HEK293 (cell line): ENCODE data around the gene PDXK.

Experiments used
- CTCF ChIA-PET: fragments of 350-600 bp; formaldehyde crosslinking; extraction: SDS; loops from one replicate; lab custom pipeline; 2021; ENCODE audit warnings: antibody characterized with exemption; lab: Yijun Ruan, JAX
- POLR2A ChIA-PET: fragments of 300-600 bp; formaldehyde crosslinking; extraction: SDS; loops from one replicate; lab custom pipeline; 2020; ENCODE audit warnings: antibody characterized with exemption, inconsistent platforms; lab: Yijun Ruan, JAX
- H3K27ac ChIP-seq: fragments of 200-500 bp; sonication (Bioruptor generic); 2 replicates; pipeline ENCODE4 v1.5.1; 2014; ENCODE audit warnings: low read depth, low read length, control low read depth, inconsistent platforms; ENCODE audit errors: extremely low read depth
- H3K36me3 ChIP-seq, 2 experiments: fragments of 200-500 bp in 1 of 2; sonication (Bioruptor generic) in 1 of 2; 1 replicate in 1 of 2; 2 replicates in 1 of 2; pipeline ENCODE4 v1.5.1; 2014 to 2017; ENCODE audit warnings: inconsistent platforms in 2 of 2, low read length in 2 of 2; ENCODE audit not compliant: control insufficient read depth in 2 of 2, insufficient read depth in 1 of 2
- H3K4me1 ChIP-seq: fragments of 200-500 bp; sonication (Bioruptor generic); 2 replicates; pipeline ENCODE4 v1.5.1; 2014; ENCODE audit warnings: mild to moderate bottlenecking, low read length, inconsistent platforms; ENCODE audit not compliant: control insufficient read depth, insufficient read depth
- H3K4me3 ChIP-seq: 2 replicates; pipeline ENCODE4 v1.5.1; 2011; ENCODE audit warnings: low read depth, mild to moderate bottlenecking, control low read depth, low read length, moderate library complexity
- H3K9me3 ChIP-seq: fragments of 200-500 bp; sonication (Bioruptor generic); 2 replicates; pipeline ENCODE4 v1.5.1; 2014; ENCODE audit warnings: low read depth, low read length, inconsistent platforms; ENCODE audit not compliant: control insufficient read depth, insufficient read depth
- FEZF1 ChIP-seq: fragments of 450-650 bp; formaldehyde crosslinking; IDR thresholded peaks from 2 replicates; pipeline ENCODE4 v1.5.1; 2016; ENCODE audit warnings: missing biosample characterization, missing genetic modification characterization
- MZF1 ChIP-seq: fragments of 450-650 bp; formaldehyde crosslinking; IDR thresholded peaks from 2 replicates; pipeline ENCODE4 v1.5.1; 2017; ENCODE audit warnings: missing biosample characterization, missing genetic modification characterization, borderline replicate concordance
- PRDM1 ChIP-seq: fragments of 450-650 bp; formaldehyde crosslinking; IDR thresholded peaks from 2 replicates; pipeline ENCODE4; 2016; ENCODE audit warnings: missing biosample characterization, missing genetic modification characterization
- ZBTB21 ChIP-seq: fragments of 450-650 bp; formaldehyde crosslinking; IDR thresholded peaks from 2 replicates; pipeline ENCODE4 v1.5.1; 2017; ENCODE audit warnings: missing biosample characterization, missing genetic modification characterization
- ZNF132 ChIP-seq: fragments of 450-650 bp; formaldehyde crosslinking; IDR thresholded peaks from 2 replicates; pipeline ENCODE4 v1.5.1; 2017; ENCODE audit warnings: missing biosample characterization, missing genetic modification characterization, borderline replicate concordance
- ZNF155 ChIP-seq: fragments of 450-650 bp; formaldehyde crosslinking; IDR thresholded peaks from 2 replicates; pipeline ENCODE4 v1.5.1; 2016; ENCODE audit warnings: missing biosample characterization, missing genetic modification characterization
- ZNF48 ChIP-seq: fragments of 450-650 bp; formaldehyde crosslinking; IDR thresholded peaks from 2 replicates; pipeline ENCODE4 v1.5.1; 2016; ENCODE audit warnings: missing biosample characterization, missing genetic modification characterization
- ZNF624 ChIP-seq: fragments of 450-650 bp; formaldehyde crosslinking; IDR thresholded peaks from 2 replicates; pipeline ENCODE4 v1.5.1; 2017; ENCODE audit warnings: missing biosample characterization, missing genetic modification characterization
- ZSCAN16 ChIP-seq: fragments of 450-650 bp; formaldehyde crosslinking; IDR thresholded peaks from 2 replicates; pipeline ENCODE4 v1.5.1; 2016; ENCODE audit warnings: missing biosample characterization, missing genetic modification characterization
- TF ChIP-seq, protein P1 (sequence below): fragments of 450-650 bp; formaldehyde crosslinking; IDR thresholded peaks from 2 replicates; pipeline ENCODE4 v1.5.1; 2016; ENCODE audit warnings: missing biosample characterization, missing genetic modification characterization
- TF ChIP-seq, protein P2 (sequence below): fragments of 450-650 bp; formaldehyde crosslinking; conservative IDR thresholded peaks from 2 replicates; pipeline ENCODE4 v1.5.1; 2016; ENCODE audit warnings: low read depth, missing biosample characterization, missing genetic modification characterization
- TF ChIP-seq, protein P3 (sequence below): fragments of 450-650 bp; formaldehyde crosslinking; IDR thresholded peaks from 2 replicates; pipeline ENCODE4 v1.5.1; 2016; ENCODE audit warnings: missing biosample characterization, missing genetic modification characterization, borderline replicate concordance
- TF ChIP-seq, protein P4 (sequence below): fragments of 450-650 bp; formaldehyde crosslinking; IDR thresholded peaks from 2 replicates; pipeline ENCODE4 v1.5.1; 2017; ENCODE audit warnings: missing biosample characterization, missing genetic modification characterization

PDXK gene

DNA sequence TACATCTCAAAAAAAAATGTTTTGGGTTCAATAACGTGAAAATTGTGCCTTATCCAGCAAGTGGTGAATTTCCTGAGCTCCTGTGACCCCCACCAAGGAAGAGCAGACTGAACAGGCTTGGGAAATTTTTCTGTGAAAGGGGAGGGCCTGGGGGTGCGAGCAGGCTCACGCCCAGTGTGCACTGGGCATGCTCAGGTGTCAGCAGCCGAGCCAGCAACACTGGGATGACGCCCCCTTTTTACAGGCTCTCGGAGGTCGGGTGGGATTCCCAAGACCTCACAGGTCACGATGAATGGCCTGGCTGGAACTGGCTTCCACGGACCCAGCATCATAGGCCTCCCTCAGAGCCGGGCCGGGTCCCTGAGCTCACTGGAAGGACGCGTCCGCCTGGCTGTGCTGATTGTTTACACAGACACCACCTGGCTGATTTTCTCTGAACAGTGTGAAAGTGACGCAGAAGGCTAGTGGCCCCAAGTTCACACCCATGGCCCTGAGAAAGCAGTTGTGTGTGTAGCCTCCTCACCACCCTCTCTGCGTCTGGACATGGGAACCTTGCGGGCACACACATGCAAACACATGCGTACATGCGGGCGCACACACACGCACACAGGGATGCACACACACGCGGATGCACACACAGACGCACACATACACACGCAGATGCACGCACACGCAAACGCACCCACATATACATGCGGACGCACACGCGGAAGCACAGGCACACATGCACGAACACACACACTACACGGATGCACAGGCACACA lies 48.0 kb downstream of the PDXK start:
- Histone ChIP-seq H3K9me3 (no peaks in the 10 kb centered on the region), H3K27ac (no peak overlapping the region)
- CTCF ChIA-PET = interaction anchor here (0.7 kb wide), 1 partner anchor 43 kb away, joined by 3 read pairs; no protein-coding TSS in a partner anchor

More for the DNA sequence above, 48.0 kb downstream of the PDXK start:
- Histone ChIP-seq H3K4me3 (no peak overlapping the region), H3K36me3 (peaks cover 0 to 15% of the 10 kb centered on the region in 2 experiments; a peak in 1 of 3 replicates), H3K4me1 (no peaks in the 10 kb centered on the region)
- TF ChIP-seq ZNF132 (tag by site-specific recombination) (no peak), FEZF1 (tag by site-specific recombination) (no peak), ZNF624 (no peak), MZF1 (tag by site-specific recombination) (no peak), ZBTB21 (tag by site-specific recombination) (no peak), ZNF48 (tag by site-specific recombination) (0 out of 2 replicates have a peak, but pooled peaks have one; percentile 66), PRDM1 (tag by site-specific recombination) (0 out of 2 replicates have a peak, but pooled peaks have one; percentile 15), ZNF155 (tag by site-specific recombination) (no peak), ZSCAN16 (tag by site-specific recombination) (no peak)
- TF ChIP-seq, protein P1, sequence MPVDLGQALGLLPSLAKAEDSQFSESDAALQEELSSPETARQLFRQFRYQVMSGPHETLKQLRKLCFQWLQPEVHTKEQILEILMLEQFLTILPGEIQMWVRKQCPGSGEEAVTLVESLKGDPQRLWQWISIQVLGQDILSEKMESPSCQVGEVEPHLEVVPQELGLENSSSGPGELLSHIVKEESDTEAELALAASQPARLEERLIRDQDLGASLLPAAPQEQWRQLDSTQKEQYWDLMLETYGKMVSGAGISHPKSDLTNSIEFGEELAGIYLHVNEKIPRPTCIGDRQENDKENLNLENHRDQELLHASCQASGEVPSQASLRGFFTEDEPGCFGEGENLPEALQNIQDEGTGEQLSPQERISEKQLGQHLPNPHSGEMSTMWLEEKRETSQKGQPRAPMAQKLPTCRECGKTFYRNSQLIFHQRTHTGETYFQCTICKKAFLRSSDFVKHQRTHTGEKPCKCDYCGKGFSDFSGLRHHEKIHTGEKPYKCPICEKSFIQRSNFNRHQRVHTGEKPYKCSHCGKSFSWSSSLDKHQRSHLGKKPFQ (tag by site-specific recombination) = peak; percentile 86
- TF ChIP-seq, protein P2, sequence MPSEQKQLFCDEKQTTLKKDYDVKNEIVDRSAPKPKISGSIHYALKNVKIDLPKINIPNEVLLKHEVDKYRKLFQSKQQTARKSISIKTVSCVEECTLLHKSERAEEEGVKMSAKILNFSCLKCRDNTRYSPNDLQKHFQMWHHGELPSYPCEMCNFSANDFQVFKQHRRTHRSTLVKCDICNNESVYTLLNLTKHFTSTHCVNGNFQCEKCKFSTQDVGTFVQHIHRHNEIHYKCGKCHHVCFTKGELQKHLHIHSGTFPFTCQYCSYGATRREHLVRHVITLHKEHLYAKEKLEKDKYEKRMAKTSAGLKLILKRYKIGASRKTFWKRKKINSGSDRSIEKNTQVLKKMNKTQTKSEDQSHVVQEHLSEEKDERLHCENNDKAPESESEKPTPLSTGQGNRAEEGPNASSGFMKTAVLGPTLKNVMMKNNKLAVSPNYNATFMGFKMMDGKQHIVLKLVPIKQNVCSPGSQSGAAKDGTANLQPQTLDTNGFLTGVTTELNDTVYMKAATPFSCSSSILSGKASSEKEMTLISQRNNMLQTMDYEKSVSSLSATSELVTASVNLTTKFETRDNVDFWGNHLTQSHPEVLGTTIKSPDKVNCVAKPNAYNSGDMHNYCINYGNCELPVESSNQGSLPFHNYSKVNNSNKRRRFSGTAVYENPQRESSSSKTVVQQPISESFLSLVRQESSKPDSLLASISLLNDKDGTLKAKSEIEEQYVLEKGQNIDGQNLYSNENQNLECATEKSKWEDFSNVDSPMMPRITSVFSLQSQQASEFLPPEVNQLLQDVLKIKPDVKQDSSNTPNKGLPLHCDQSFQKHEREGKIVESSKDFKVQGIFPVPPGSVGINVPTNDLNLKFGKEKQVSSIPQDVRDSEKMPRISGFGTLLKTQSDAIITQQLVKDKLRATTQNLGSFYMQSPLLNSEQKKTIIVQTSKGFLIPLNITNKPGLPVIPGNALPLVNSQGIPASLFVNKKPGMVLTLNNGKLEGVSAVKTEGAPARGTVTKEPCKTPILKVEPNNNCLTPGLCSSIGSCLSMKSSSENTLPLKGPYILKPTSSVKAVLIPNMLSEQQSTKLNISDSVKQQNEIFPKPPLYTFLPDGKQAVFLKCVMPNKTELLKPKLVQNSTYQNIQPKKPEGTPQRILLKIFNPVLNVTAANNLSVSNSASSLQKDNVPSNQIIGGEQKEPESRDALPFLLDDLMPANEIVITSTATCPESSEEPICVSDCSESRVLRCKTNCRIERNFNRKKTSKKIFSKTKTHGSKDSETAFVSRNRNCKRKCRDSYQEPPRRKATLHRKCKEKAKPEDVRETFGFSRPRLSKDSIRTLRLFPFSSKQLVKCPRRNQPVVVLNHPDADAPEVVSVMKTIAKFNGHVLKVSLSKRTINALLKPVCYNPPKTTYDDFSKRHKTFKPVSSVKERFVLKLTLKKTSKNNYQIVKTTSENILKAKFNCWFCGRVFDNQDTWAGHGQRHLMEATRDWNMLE (tag by site-specific recombination) = no peak
- TF ChIP-seq, protein P3, sequence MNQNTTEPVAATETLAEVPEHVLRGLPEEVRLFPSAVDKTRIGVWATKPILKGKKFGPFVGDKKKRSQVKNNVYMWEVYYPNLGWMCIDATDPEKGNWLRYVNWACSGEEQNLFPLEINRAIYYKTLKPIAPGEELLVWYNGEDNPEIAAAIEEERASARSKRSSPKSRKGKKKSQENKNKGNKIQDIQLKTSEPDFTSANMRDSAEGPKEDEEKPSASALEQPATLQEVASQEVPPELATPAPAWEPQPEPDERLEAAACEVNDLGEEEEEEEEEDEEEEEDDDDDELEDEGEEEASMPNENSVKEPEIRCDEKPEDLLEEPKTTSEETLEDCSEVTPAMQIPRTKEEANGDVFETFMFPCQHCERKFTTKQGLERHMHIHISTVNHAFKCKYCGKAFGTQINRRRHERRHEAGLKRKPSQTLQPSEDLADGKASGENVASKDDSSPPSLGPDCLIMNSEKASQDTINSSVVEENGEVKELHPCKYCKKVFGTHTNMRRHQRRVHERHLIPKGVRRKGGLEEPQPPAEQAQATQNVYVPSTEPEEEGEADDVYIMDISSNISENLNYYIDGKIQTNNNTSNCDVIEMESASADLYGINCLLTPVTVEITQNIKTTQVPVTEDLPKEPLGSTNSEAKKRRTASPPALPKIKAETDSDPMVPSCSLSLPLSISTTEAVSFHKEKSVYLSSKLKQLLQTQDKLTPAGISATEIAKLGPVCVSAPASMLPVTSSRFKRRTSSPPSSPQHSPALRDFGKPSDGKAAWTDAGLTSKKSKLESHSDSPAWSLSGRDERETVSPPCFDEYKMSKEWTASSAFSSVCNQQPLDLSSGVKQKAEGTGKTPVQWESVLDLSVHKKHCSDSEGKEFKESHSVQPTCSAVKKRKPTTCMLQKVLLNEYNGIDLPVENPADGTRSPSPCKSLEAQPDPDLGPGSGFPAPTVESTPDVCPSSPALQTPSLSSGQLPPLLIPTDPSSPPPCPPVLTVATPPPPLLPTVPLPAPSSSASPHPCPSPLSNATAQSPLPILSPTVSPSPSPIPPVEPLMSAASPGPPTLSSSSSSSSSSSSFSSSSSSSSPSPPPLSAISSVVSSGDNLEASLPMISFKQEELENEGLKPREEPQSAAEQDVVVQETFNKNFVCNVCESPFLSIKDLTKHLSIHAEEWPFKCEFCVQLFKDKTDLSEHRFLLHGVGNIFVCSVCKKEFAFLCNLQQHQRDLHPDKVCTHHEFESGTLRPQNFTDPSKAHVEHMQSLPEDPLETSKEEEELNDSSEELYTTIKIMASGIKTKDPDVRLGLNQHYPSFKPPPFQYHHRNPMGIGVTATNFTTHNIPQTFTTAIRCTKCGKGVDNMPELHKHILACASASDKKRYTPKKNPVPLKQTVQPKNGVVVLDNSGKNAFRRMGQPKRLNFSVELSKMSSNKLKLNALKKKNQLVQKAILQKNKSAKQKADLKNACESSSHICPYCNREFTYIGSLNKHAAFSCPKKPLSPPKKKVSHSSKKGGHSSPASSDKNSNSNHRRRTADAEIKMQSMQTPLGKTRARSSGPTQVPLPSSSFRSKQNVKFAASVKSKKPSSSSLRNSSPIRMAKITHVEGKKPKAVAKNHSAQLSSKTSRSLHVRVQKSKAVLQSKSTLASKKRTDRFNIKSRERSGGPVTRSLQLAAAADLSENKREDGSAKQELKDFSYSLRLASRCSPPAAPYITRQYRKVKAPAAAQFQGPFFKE (tag by site-specific recombination) = no peak
- TF ChIP-seq, protein P4, sequence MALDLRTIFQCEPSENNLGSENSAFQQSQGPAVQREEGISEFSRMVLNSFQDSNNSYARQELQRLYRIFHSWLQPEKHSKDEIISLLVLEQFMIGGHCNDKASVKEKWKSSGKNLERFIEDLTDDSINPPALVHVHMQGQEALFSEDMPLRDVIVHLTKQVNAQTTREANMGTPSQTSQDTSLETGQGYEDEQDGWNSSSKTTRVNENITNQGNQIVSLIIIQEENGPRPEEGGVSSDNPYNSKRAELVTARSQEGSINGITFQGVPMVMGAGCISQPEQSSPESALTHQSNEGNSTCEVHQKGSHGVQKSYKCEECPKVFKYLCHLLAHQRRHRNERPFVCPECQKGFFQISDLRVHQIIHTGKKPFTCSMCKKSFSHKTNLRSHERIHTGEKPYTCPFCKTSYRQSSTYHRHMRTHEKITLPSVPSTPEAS (tag by site-specific recombination) = peak; percentile 95
- POLR2A ChIA-PET = interaction anchor here (1.2 kb wide), 1 partner anchor 34 kb away, joined by 4 read pairs; no protein-coding TSS in a partner anchor
